Trophoblast cell (in vitro differentiated cells and primary cell): ENCODE results near the gene MVK.
A peak's percentile ranks its signal among the peaks of the same experiment; 100 is the strongest.

Experiments
- DNase-seq, 2 donors: peaks; one replicate each; pipeline ENCODE4 v3.0.0-alpha.2; 2016
- H2AFZ ChIP-seq: 2 replicates; pipeline ENCODE4 v1.6.1; 2013; ENCODE audit warnings: low read length, moderate library complexity, mild to moderate bottlenecking; ENCODE audit not compliant: insufficient read depth, poor library complexity
- H2AK5ac ChIP-seq: 2 replicates; pipeline ENCODE4 v1.6.1; 2013; ENCODE audit warnings: mild to moderate bottlenecking, low read length
- H2BK120ac ChIP-seq: 2 replicates; pipeline ENCODE4 v1.6.1; 2013; ENCODE audit warnings: low read length, mild to moderate bottlenecking, moderate library complexity; ENCODE audit not compliant: insufficient read depth, poor library complexity
- H2BK12ac ChIP-seq: 2 replicates; pipeline ENCODE4 v1.6.1; 2013; ENCODE audit warnings: mild to moderate bottlenecking, low read length, moderate library complexity
- H2BK5ac ChIP-seq: 2 replicates; pipeline ENCODE4 v1.6.1; 2013; ENCODE audit warnings: low read length, low read depth, moderate library complexity, mild to moderate bottlenecking; ENCODE audit not compliant: poor library complexity
- H3K14ac ChIP-seq: 2 replicates; pipeline ENCODE4 v1.6.1; 2013; ENCODE audit warnings: mild to moderate bottlenecking, low read length
- H3K18ac ChIP-seq: 2 replicates; pipeline ENCODE4 v1.6.1; 2013; ENCODE audit warnings: mild to moderate bottlenecking, low read length
- H3K23ac ChIP-seq: 2 replicates; pipeline ENCODE4 v1.6.1; 2013; ENCODE audit warnings: low read length
- H3K27ac ChIP-seq: 2 replicates; pipeline ENCODE4 v1.5.1; 2013; ENCODE audit warnings: low read depth, mild to moderate bottlenecking, inconsistent platforms, low read length, moderate library complexity
- H3K27me3 ChIP-seq: 2 replicates; pipeline ENCODE4 v1.6.1; 2013; ENCODE audit warnings: inconsistent platforms, mild to moderate bottlenecking, low read length, moderate library complexity; ENCODE audit not compliant: insufficient read depth
- H3K36me3 ChIP-seq, 2 experiments: 1 replicate in 1 of 2; 2 replicates in 1 of 2; pipeline ENCODE4 v1.6.1; 2013; ENCODE audit warnings: low read length in 2 of 2, mild to moderate bottlenecking in 2 of 2, moderate library complexity in 1 of 2; ENCODE audit not compliant: insufficient read depth in 2 of 2, control insufficient read depth in 1 of 2
- H3K4ac ChIP-seq: 2 replicates; pipeline ENCODE4 v1.6.1; 2013; ENCODE audit warnings: low read depth, mild to moderate bottlenecking, low read length, moderate library complexity
- H3K4me1 ChIP-seq, 2 experiments: 1 replicate in 1 of 2; 2 replicates in 1 of 2; pipeline ENCODE4 v1.6.1; 2013; ENCODE audit warnings: low read length in 2 of 2, mild to moderate bottlenecking in 2 of 2, moderate library complexity in 1 of 2; ENCODE audit not compliant: insufficient read depth in 2 of 2, control insufficient read depth in 1 of 2
- H3K4me2 ChIP-seq: 2 replicates; pipeline ENCODE4 v1.6.1; 2013; ENCODE audit warnings: inconsistent platforms, mild to moderate bottlenecking, low read length, moderate library complexity
- H3K4me3 ChIP-seq: 2 replicates; pipeline ENCODE4 v1.5.1; 2013; ENCODE audit warnings: mild to moderate bottlenecking, low read depth, low read length, inconsistent platforms
- H3K79me1 ChIP-seq: one replicate; pipeline ENCODE4 v1.6.1; 2013; ENCODE audit warnings: low read length
- H3K79me2 ChIP-seq: 2 replicates; pipeline ENCODE4 v1.6.1; 2013; ENCODE audit warnings: low read length, mild to moderate bottlenecking; ENCODE audit not compliant: control insufficient read depth, insufficient read depth, poor library complexity
- H3K9ac ChIP-seq: 2 replicates; pipeline ENCODE4 v1.6.1; 2013; ENCODE audit warnings: mild to moderate bottlenecking, low read length
- H3K9me3 ChIP-seq: 2 replicates; pipeline ENCODE4 v1.6.1; 2013; ENCODE audit warnings: low read depth, mild to moderate bottlenecking, control low read depth, inconsistent platforms, low read length; ENCODE audit not compliant: insufficient read depth
- H4K12ac ChIP-seq: 2 replicates; pipeline ENCODE4 v1.6.1; 2013; ENCODE audit warnings: low read depth, mild to moderate bottlenecking, low read length, moderate library complexity
- H4K8ac ChIP-seq: 2 replicates; pipeline ENCODE4 v1.6.1; 2013; ENCODE audit warnings: low read depth, mild to moderate bottlenecking, low read length, moderate library complexity
- H4K91ac ChIP-seq: one replicate; pipeline ENCODE4 v1.6.1; 2013; ENCODE audit warnings: low read depth, mild to moderate bottlenecking, low read length, moderate library complexity
- WGBS: extraction: QIAGEN DNeasy Blood & Tissue Kit; methylation state at CpG from one replicate; pipeline ENCODE4 v1.1.7; 2013; ENCODE audit warnings: missing lambda C conversion rate; ENCODE audit not compliant: insufficient read length, insufficient coverage; ENCODE audit errors: extremely low coverage; 5-methylcytosine and 5-hydroxymethylcytosine counted together

The MVK gene

DNA sequence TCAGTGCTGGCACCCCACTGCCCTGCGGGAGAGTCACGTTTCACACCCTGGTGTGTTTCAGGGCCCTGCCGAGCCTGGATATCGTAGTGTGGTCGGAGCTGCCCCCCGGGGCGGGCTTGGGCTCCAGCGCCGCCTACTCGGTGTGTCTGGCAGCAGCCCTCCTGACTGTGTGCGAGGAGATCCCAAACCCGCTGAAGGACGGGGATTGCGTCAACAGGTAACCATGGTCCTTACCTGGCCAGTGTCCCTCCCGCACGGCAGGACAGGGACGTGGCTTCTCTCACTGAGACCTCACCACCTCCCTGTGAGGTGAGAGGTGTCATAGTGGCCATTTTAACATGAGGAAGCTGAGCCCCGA lies 7.7 kb downstream of the MVK start:
- Histone ChIP-seq H3K9me3 (no peaks in the 10 kb centered on the region), H2AFZ (peak overlapping the region; percentile 9), H3K4ac (peak overlapping the region; percentile 11), H3K79me1 (no peaks in the 10 kb centered on the region), H3K36me3 (peaks cover 59 to 71% of the 10 kb centered on the region in 2 experiments), H3K4me1 (peaks cover 3 to 4% of the 10 kb centered on the region in 2 experiments), H2AK5ac (peak overlapping the region; percentile 28), H4K91ac (peak overlapping the region; percentile 31), H4K8ac (peak overlapping the region; percentile 46), H3K79me2 (no peaks in the 10 kb centered on the region), H2BK120ac (peak overlapping the region; percentile 18), H2BK12ac (peak overlapping the region; percentile 42), H2BK5ac (no peak overlapping the region), H3K4me3 (no peak overlapping the region), H3K14ac (no peak overlapping the region), H3K18ac (peak overlapping the region; percentile 21), H3K23ac (no peak overlapping the region), H3K4me2 (no peak overlapping the region), H3K27ac (no peak overlapping the region), H3K27me3 (no peaks in the 10 kb centered on the region), H3K9ac (no peak overlapping the region), H4K12ac (no peak overlapping the region)
- no peak for DNase-seq
- WGBS = no CpG with 5 or more reads among the region's 18 CpGs

DNA sequence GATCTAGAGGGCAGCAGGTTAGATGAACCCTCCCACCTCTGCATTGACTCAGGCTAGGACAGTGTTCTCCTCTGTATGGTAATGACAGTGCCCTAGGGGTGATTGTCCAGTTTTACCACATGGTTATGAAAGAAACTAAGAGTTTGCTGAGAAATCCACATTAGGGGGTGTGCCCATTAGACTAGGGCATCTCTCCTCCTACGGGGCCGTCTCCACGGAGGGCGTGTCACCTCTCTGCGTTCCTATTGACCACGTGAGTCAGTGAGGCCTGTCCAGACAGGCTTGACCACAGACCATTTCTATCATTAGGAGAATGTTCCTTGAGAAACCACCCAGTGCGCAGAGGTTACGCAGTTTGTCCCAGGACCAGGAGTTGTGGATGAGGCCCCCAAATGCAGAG lies 8.3 kb downstream of the MVK start:
- Histone ChIP-seq H3K79me1 (no peaks in the 10 kb centered on the region), H4K91ac (no peak overlapping the region), H3K27me3 (no peaks in the 10 kb centered on the region), H3K4me2 (no peak overlapping the region), H2BK120ac (no peak overlapping the region), H3K4me3 (no peak overlapping the region), H3K4me1 (peaks cover 3 to 4% of the 10 kb centered on the region in 2 experiments), H3K9me3 (no peaks in the 10 kb centered on the region), H3K36me3 (peaks cover 62 to 76% of the 10 kb centered on the region in 2 experiments), H3K9ac (no peak overlapping the region), H3K27ac (no peak overlapping the region), H4K12ac (no peak overlapping the region), H2AFZ (no peak overlapping the region), H2AK5ac (no peak overlapping the region), H3K18ac (no peak overlapping the region), H2BK5ac (no peak overlapping the region), H4K8ac (no peak overlapping the region), H3K79me2 (no peaks in the 10 kb centered on the region), H3K4ac (no peak overlapping the region), H2BK12ac (no peak overlapping the region), H3K14ac (no peak overlapping the region), H3K23ac (no peak overlapping the region)
- no CpG with 5 or more reads among the region's 8 CpGs for WGBS
- peak; percentile 85 to 90 for DNase-seq

DNA sequence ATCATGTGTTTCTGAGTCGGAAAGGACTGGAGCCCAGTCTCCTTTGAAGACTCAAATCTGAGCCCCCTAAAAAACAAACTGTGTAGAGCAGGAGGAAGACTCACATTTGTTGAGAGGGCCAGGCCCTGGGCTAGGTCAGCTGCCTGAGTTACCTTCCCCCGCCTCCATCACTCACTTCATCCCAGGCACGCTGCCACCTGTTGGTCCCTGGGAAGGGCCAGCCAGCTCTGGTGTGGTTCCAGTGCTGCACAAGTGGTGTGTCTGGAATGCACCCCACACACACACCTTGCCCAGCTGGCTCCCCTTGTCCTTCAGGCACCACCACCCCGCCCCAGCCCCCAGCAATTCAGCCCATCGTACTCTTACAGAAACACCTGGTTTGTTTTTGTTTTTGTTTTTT lies 9.0 kb downstream of the MVK start:
- Histone ChIP-seq H3K9ac (no peak overlapping the region), H3K4ac (no peak overlapping the region), H3K18ac (no peak overlapping the region), H3K27ac (no peak overlapping the region), H3K79me2 (no peaks in the 10 kb centered on the region), H3K4me1 (peaks cover 3 to 4% of the 10 kb centered on the region in 2 experiments), H3K4me3 (no peak overlapping the region), H2BK120ac (no peak overlapping the region), H4K8ac (no peak overlapping the region), H3K27me3 (no peaks in the 10 kb centered on the region), H2BK5ac (no peak overlapping the region), H4K91ac (no peak overlapping the region), H3K79me1 (no peaks in the 10 kb centered on the region), H2AFZ (no peak overlapping the region), H2BK12ac (no peak overlapping the region), H3K23ac (no peak overlapping the region), H2AK5ac (no peak overlapping the region), H3K14ac (no peak overlapping the region), H3K9me3 (no peaks in the 10 kb centered on the region), H3K4me2 (no peak overlapping the region), H4K12ac (no peak overlapping the region), H3K36me3 (peaks cover 64 to 77% of the 10 kb centered on the region in 2 experiments)
- DNase-seq = no peak
- no CpG with 5 or more reads among the region's 5 CpGs for WGBS

DNA sequence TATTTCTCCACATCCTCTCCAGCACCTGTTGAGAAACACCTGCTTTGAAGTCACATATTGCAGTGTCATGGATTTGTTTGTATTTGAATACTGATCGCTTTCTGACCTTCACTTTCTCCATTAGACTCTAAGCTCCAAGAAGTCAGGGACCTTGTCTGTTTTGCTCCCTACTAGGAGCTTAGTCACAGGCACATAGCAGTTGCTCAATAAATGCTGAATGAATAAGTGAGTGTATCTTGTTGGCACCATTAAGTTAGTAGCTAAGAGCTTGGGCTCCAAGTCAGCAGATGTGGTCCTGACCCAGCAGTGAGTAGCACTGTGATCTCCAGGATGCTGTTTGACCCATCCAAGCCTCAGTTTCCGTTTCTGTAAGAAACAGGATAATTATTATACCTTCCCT lies 10.1 kb downstream of the MVK start:
- Histone ChIP-seq H2BK5ac (no peak overlapping the region), H4K12ac (no peak overlapping the region), H3K23ac (no peak overlapping the region), H2BK120ac (no peak overlapping the region), H3K14ac (no peak overlapping the region), H4K8ac (no peak overlapping the region), H3K79me1 (no peaks in the 10 kb centered on the region), H3K36me3 (peaks cover 68 to 77% of the 10 kb centered on the region in 2 experiments), H3K9me3 (no peaks in the 10 kb centered on the region), H3K4me1 (peaks cover 3 to 4% of the 10 kb centered on the region in 2 experiments), H3K27ac (no peak overlapping the region), H3K18ac (no peak overlapping the region), H3K9ac (no peak overlapping the region), H2AFZ (no peak overlapping the region), H4K91ac (no peak overlapping the region), H3K27me3 (no peaks in the 10 kb centered on the region), H3K79me2 (no peaks in the 10 kb centered on the region), H3K4me2 (no peak overlapping the region), H3K4me3 (no peak overlapping the region), H2BK12ac (no peak overlapping the region), H3K4ac (no peak overlapping the region), H2AK5ac (no peak overlapping the region)
- no CpG with 5 or more reads among the region's 2 CpGs for WGBS
- no peak for DNase-seq
